Ovary (tissue), 3 donors: ENCODE results near the gene TRIM42.

ENCODE experiments used
- EP300 ChIP-seq: sonication (generic); formaldehyde crosslinking; IDR thresholded peaks from one replicate; pipeline ENCODE4 v1.6.1; 2017; ENCODE audit warnings: antibody characterized with exemption
- POLR2A ChIP-seq: fragments of 450-650 bp; IDR thresholded peaks from one replicate; pipeline ENCODE4 v1.6.1; 2017; ENCODE audit warnings: antibody characterized with exemption, mild to moderate bottlenecking, moderate library complexity
- TF ChIP-seq, protein P1 (sequence below), 3 donors: fragments of 450-650 bp in 2 of 3; fragments of 200-600 bp in 1 of 3; IDR thresholded peaks; one replicate each; pipeline versions ENCODE4 v1.5.1 to v1.8.0; 2016 to 2022; ENCODE audit warnings: antibody characterized with exemption in 3 of 3, mild to moderate bottlenecking in 1 of 3
- donor health status: DM: no; HTN: no; CAD: no.

DNA sequence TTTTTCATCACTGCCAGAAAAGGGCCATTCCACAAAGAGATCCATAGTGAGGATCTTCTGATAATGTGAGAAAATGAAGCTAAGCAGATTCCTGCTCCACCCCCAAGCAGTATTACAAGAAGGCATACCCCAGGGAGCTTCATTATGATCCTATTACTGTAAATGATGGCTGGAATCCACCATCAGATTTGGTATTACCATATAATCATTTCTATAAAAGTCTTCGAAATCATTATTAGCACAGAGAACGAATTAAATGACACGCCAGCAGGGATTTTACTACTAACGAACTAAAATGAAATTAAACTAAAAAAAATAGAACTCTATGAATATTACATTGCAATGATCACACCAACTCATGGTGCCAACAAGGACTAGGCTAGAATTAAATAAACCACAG lies 24.4 kb downstream of the TRIM42 start:
- TF ChIP-seq, protein P1, sequence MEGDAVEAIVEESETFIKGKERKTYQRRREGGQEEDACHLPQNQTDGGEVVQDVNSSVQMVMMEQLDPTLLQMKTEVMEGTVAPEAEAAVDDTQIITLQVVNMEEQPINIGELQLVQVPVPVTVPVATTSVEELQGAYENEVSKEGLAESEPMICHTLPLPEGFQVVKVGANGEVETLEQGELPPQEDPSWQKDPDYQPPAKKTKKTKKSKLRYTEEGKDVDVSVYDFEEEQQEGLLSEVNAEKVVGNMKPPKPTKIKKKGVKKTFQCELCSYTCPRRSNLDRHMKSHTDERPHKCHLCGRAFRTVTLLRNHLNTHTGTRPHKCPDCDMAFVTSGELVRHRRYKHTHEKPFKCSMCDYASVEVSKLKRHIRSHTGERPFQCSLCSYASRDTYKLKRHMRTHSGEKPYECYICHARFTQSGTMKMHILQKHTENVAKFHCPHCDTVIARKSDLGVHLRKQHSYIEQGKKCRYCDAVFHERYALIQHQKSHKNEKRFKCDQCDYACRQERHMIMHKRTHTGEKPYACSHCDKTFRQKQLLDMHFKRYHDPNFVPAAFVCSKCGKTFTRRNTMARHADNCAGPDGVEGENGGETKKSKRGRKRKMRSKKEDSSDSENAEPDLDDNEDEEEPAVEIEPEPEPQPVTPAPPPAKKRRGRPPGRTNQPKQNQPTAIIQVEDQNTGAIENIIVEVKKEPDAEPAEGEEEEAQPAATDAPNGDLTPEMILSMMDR (IDR thresholded peaks at IDR 0.05) = no peak
- TF ChIP-seq POLR2A (no peak), EP300 (no peak)
